Upper lobe of left lung (tissue), 4 donors: ENCODE results near the gene IL6ST.

ENCODE experiments used
- CTCF ChIP-seq, 6 experiments: fragments of 450-650 bp in 4 of 6; fragments of 200-600 bp in 2 of 6; sonication (generic) in 2 of 6; IDR thresholded peaks; one replicate each; pipeline ENCODE4 v1.5.1; 2016 to 2019; ENCODE audit warnings: antibody characterized with exemption in 6 of 6
- POLR2A ChIP-seq, 4 donors: fragments of 450-650 bp; IDR thresholded peaks; one replicate each; pipeline ENCODE4 v1.5.1; 2016 to 2017; ENCODE audit warnings: antibody characterized with exemption in 4 of 4, mild to moderate bottlenecking in 2 of 4
- POLR2AphosphoS5 ChIP-seq, 2 donors: sonication (generic); formaldehyde crosslinking; IDR thresholded peaks; one replicate each; pipeline ENCODE4 v1.5.1; 2017; ENCODE audit warnings: antibody characterized with exemption in 2 of 2

- TF ChIP-seq CTCF (IDR thresholded peaks at IDR 0.05) (no peak), POLR2A (IDR thresholded peaks at IDR 0.05) (no peak), POLR2AphosphoS5 (IDR thresholded peaks at IDR 0.05) (no peak)
Observed at GRCh38 chr5:55924744-55925143, 70.0 kb downstream of the IL6ST start.
